ENCODE results near the gene NCMAP.

DNA sequence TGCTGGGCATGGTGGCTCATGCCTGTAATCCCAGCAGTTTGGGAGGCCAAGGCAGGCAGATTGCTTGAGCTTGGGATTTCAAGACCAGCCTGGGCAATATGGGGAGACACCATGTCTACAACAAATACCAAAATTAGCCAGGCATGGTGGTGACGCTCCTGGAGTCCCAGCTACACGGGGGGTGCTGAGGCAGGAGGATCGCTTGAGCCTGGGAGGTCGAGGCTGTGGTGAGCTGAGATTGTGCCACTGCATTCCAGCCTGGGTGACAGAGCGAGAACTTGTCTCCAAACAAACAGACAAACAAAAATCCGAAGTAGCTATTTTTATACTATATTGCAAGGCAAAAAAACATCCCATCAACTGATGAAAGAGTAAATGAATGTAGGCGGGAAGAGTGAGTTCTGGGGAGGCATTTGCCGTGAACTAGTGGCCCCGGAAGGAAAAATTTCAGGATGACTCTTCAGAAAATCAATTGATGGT lies 40.6 kb downstream of the NCMAP start:
- TF ChIP-seq CTCF (IDR thresholded peaks at IDR 0.05; ENCODE audit: low read length), result no peak
- TF ChIP-seq EZH2 (IDR thresholded peaks at IDR 0.05; ENCODE audit: borderline replicate concordance, low read length), result no peak
